SU-DHL-6 (cell line): ENCODE results near the gene EIF3B.
A peak's percentile ranks its signal among the peaks of the same experiment; 100 is the strongest.
"Not testable (repeated sequence)": the region's sequence is repeated elsewhere in the genome, so short reads cannot be mapped to it uniquely, and the experiment has no call there.

Experiments
- H2AFZ ChIP-seq: fragments of 200-600 bp; sonication (generic); 2 replicates; pipeline ENCODE4 v1.6.1; 2014; ENCODE audit warnings: low read depth, mild to moderate bottlenecking, moderate library complexity, mixed read lengths, antibody characterized with exemption, low read length; ENCODE audit not compliant: severe bottlenecking
- H3F3A ChIP-seq: fragments of 200-600 bp; shearing (Covaris generic); 2 replicates; pipeline ENCODE4 v1.6.0; 2016; ENCODE audit warnings: antibody characterized with exemption, mild to moderate bottlenecking; ENCODE audit not compliant: insufficient read depth
- H3K27ac ChIP-seq: fragments of 200-600 bp; sonication (generic); 2 replicates; pipeline ENCODE4 v1.5.1; 2016; ENCODE audit warnings: low read depth, mild to moderate bottlenecking, low read length, moderate library complexity, mixed read lengths
- H3K27me3 ChIP-seq: fragments of 200-600 bp; sonication (generic), shearing (Covaris generic); 2 replicates; pipeline ENCODE4 v1.6.0; 2014; ENCODE audit warnings: mild to moderate bottlenecking, low read length
- H3K36me3 ChIP-seq: fragments of 200-600 bp; sonication (generic); 2 replicates; pipeline ENCODE4 v1.6.1; 2014; ENCODE audit warnings: mild to moderate bottlenecking, low read length, mixed read lengths
- H3K4me2 ChIP-seq: fragments of 300-600, 200-600 bp; shearing (Covaris generic), sonication (generic); 2 replicates; pipeline ENCODE4 v1.6.0; 2014; ENCODE audit warnings: low read length, low read depth, mild to moderate bottlenecking; ENCODE audit not compliant: poor library complexity, severe bottlenecking
- H3K4me3 ChIP-seq: fragments of 200-600 bp; sonication (generic); 2 replicates; pipeline ENCODE4 v1.5.1; 2014; ENCODE audit warnings: antibody characterized with exemption, low read length, mild to moderate bottlenecking, mixed read lengths; ENCODE audit not compliant: insufficient read depth, poor library complexity, severe bottlenecking
- H3K79me2 ChIP-seq: fragments of 200-600 bp; sonication (generic); 2 replicates; pipeline ENCODE4 v1.6.1; 2014; ENCODE audit warnings: mild to moderate bottlenecking, low read length, moderate library complexity; ENCODE audit not compliant: insufficient read depth
- H3K9ac ChIP-seq: fragments of 200-600 bp; sonication (generic); 2 replicates; pipeline ENCODE4 v1.7.0; 2014; ENCODE audit warnings: mild to moderate bottlenecking, low read length
- H3K9me2 ChIP-seq: fragments of 200-600 bp; sonication (generic); replicated peaks from 2 replicates; pipeline ENCODE4 v1.6.1; 2014; ENCODE audit warnings: low read length; ENCODE audit not compliant: insufficient read depth
- H3K9me3 ChIP-seq: fragments of 200-600 bp; sonication (generic); 2 replicates; pipeline ENCODE4 v1.6.1; 2014; ENCODE audit warnings: low read length, mixed read lengths; ENCODE audit not compliant: insufficient read depth
- H4K20me1 ChIP-seq: fragments of 200-600 bp; sonication (generic); 2 replicates; pipeline ENCODE4 v1.6.1; 2014; ENCODE audit warnings: low read depth, mild to moderate bottlenecking, antibody characterized with exemption, low read length, moderate library complexity, mixed read lengths
- EZH2phosphoT487 ChIP-seq: fragments of 200-600 bp; sonication (generic), shearing (Covaris generic); conservative IDR thresholded peaks from 2 replicates; pipeline ENCODE4 v1.6.1; 2018; ENCODE audit warnings: mild to moderate bottlenecking, antibody characterized with exemption, low read length, moderate library complexity, mixed read lengths
- TF ChIP-seq, protein P1 (sequence below): fragments of 200-600 bp; sonication (generic); IDR thresholded peaks from one replicate; pipeline ENCODE4 v1.5.1; 2017; ENCODE audit warnings: antibody characterized with exemption, mild to moderate bottlenecking, low read length, moderate library complexity; ENCODE audit not compliant: insufficient read depth, poor library complexity, severe bottlenecking

EIF3B gene

DNA sequence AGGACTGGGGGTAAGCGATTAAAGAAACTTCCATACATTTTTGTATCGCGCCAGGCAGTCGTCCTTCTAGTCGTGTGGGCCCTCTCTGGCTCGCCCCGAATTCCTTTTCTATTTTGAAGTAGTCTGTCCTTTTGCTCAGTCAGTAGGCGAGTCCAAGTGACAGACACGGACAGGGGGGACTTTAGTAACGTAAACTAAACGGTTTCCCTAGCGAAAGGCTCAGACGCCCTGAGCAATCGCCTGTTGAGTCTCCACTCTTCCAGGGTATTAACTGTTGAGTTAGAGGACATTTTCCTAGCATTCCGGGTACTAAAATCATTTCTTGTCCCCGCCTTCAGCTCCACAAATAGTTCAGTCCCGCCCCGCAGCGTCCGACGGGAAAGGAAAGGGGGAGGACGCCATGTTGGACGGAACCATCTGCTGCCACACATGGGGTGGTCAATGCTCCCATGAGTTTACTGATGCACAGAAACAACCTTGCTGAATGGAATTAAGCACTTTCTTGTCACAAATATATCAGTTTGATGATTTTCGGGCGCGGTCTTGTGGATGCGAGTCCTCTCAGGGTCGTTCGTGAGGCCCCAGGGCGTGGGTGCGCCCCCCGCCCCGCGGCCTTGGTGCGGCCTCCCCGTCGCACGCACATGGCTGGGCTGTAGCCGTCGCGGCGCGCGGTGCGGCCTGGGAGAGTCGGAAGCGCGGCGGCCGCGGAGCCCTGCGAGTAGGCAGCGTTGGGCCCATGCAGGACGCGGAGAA is at the start of gene EIF3B:
EIF3B (plus strand) TSS at position 642 of the 753 bp plus-strand sequence; CDS start at position 737, 95 bp downstream.
- H2AFZ ChIP-seq = peak within 1 kb of the TSS; percentile 94
- H3K27me3 ChIP-seq = no peaks in the 10 kb centered on the region
- H3K79me2 ChIP-seq = peaks cover 76% of the 10 kb centered on the region
- H3K9me2 ChIP-seq = no peaks in the 10 kb centered on the region
- no peaks in the 10 kb centered on the region for H3K9me3 ChIP-seq
- peaks cover 14% of the 10 kb centered on the region; the same call in 1 of the 2 replicates for H3K36me3 ChIP-seq
- TF ChIP-seq EZH2phosphoT487 = no peak
- TF ChIP-seq, protein P1, sequence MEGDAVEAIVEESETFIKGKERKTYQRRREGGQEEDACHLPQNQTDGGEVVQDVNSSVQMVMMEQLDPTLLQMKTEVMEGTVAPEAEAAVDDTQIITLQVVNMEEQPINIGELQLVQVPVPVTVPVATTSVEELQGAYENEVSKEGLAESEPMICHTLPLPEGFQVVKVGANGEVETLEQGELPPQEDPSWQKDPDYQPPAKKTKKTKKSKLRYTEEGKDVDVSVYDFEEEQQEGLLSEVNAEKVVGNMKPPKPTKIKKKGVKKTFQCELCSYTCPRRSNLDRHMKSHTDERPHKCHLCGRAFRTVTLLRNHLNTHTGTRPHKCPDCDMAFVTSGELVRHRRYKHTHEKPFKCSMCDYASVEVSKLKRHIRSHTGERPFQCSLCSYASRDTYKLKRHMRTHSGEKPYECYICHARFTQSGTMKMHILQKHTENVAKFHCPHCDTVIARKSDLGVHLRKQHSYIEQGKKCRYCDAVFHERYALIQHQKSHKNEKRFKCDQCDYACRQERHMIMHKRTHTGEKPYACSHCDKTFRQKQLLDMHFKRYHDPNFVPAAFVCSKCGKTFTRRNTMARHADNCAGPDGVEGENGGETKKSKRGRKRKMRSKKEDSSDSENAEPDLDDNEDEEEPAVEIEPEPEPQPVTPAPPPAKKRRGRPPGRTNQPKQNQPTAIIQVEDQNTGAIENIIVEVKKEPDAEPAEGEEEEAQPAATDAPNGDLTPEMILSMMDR = no peak
- peak within 1 kb of the TSS; percentile 99 for H3K9ac ChIP-seq
- H3K4me3 ChIP-seq = peak within 1 kb of the TSS; percentile 96
- H4K20me1 ChIP-seq = peaks cover 24% of the 10 kb centered on the region
- peak within 1 kb of the TSS; percentile 92 for H3K27ac ChIP-seq
- H3F3A ChIP-seq = peaks cover 5% of the 10 kb centered on the region
- H3K4me2 ChIP-seq = peak within 1 kb of the TSS; percentile 98

DNA sequence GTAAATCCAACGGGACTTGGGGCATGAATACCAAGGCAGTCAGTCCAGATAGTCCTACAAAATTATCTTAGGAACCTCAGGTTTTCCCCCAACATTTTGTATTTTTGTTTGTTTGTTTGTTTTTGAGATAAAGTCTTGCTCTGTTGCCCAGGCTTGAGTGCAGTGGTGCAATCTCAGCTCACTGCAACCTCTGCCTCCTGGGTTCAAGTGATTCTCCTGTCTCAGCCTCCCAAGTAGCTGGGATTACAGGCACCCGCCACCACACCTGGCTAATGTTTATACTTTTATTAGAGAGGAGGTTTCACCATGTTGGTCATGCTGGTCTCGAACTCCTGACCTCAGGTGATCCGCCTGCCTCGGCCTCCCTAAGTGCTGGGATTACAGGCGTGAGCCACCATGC is 49.4 kb upstream of the EIF3B start:
- H4K20me1 ChIP-seq, H3K9me2 ChIP-seq, H3K9me3 ChIP-seq, H3K4me3 ChIP-seq, H3K9ac ChIP-seq, H3K27me3 ChIP-seq, H3K27ac ChIP-seq, H3K36me3 ChIP-seq, H3K4me2 ChIP-seq, H2AFZ ChIP-seq: not testable (repeated sequence)
- peaks cover 18% of the 10 kb centered on the region for H3F3A ChIP-seq
- peaks cover 72% of the 10 kb centered on the region for H3K79me2 ChIP-seq

DNA sequence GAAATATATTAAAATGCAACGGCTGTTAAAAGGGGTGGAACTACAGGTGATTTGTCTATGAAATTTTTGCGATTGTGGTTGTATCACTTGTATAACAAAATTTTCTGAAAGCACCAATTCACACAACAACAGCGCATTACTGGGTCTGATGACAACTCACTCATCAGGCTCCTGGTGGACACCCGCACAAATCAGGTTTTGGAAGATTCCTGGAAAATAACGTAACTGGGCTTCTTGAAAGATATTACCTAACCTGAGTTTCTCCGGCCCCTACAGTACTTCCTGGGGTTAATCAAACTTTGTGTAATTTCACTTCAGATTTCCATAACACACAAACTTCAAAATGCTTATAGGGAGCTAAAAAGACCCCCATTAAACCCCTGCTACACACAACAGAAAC is 47.9 kb upstream of the EIF3B start:
- H3K27me3 ChIP-seq = no peaks in the 10 kb centered on the region
- TF ChIP-seq, protein P1 = no peak
- TF ChIP-seq EZH2phosphoT487 = no peak
- peak overlapping the region; percentile 68 for H3K4me2 ChIP-seq
- no peaks in the 10 kb centered on the region for H4K20me1 ChIP-seq
- H2AFZ ChIP-seq = no peak overlapping the region
- H3K4me3 ChIP-seq = no peak overlapping the region
- peak overlapping the region; percentile 29; the same call in 1 of the 2 replicates for H3K9ac ChIP-seq
- no peaks in the 10 kb centered on the region for H3K9me2 ChIP-seq
- H3F3A ChIP-seq = peaks cover 28% of the 10 kb centered on the region
- no peaks in the 10 kb centered on the region for H3K36me3 ChIP-seq
- peak overlapping the region; percentile 69 for H3K27ac ChIP-seq
- peaks cover 73% of the 10 kb centered on the region for H3K79me2 ChIP-seq
- H3K9me3 ChIP-seq = no peaks in the 10 kb centered on the region

DNA sequence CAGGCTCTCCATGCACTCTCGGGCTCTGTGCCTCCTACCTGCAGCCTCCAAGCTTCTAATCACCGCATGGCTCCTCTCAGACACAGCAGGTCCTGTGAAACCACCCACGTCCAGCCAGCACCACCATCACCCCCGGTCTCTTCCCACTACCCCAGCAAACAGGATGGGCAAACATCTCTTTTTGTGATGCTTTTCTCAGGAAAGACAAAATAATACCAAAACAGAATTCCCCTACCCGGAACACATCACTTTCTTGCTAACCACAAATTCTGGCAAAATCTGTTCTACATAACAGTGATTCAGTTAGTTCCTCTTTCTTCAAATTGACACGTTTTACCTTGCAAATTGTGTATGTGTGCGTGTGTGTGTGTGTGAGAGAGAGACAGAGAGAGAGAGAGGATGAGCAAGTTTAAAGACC is 46.9 kb upstream of the EIF3B start:
- no peaks in the 10 kb centered on the region for H3K9me2 ChIP-seq
- H3K4me3 ChIP-seq = peak overlapping the region; percentile 18
- H4K20me1 ChIP-seq = no peaks in the 10 kb centered on the region
- peak overlapping the region; percentile 6 for H2AFZ ChIP-seq
- peak overlapping the region; percentile 68 for H3K4me2 ChIP-seq
- peaks cover 80% of the 10 kb centered on the region for H3K79me2 ChIP-seq
- H3K27ac ChIP-seq = peak overlapping the region; percentile 69
- H3K9ac ChIP-seq = peak overlapping the region; percentile 29
- H3K36me3 ChIP-seq = no peaks in the 10 kb centered on the region
- TF ChIP-seq, protein P1 = no peak
- no peak for TF ChIP-seq EZH2phosphoT487
- H3K27me3 ChIP-seq = no peaks in the 10 kb centered on the region
- no peaks in the 10 kb centered on the region for H3K9me3 ChIP-seq
- peaks cover 38% of the 10 kb centered on the region for H3F3A ChIP-seq
